Measurements from ENCODE around the gene PER1. TPM values are rescaled to one million over a fixed set of nuclear protein-coding genes. Genes with fewer than 3 reads are reported as not detected.
A peak's percentile ranks its signal among the peaks of the same experiment; 100 is the strongest.

Gene PER1
- total RNA-seq, 1 experiment from 2014 or later, result 36.5 TPM

- no peak overlapping the region for H2BK5ac ChIP-seq (ENCODE audit: insufficient read length, low read length)
- H3T11ph ChIP-seq (ENCODE audit: low read length), result no peak overlapping the region
- Mint-ChIP-seq H3K4me1 (peaks cover 10 to 13% of the 10 kb centered on the region in 2 experiments), H3K4me3 (no peak overlapping the region), H3K27ac (peak overlapping the region in 1 of 3 experiments; percentile 44; a peak in 1 of 7 replicates), H3K9me3 (no peaks in the 10 kb centered on the region), H3K27me3 (ENCODE audit: low read depth) (no peaks in the 10 kb centered on the region; the same call in 1 of the 2 replicates), H3K36me3 (ENCODE audit: insufficient read depth in 1 of 3, low read depth in 3 of 3) (peaks cover 35 to 60% (median 49%) of the 10 kb centered on the region in 3 experiments)
- no peak overlapping the region for H3K14ac ChIP-seq (ENCODE audit: insufficient read depth, low read length)
- no CpG with 5 or more reads among the region's 13 CpGs for WGBS (ENCODE audit: extremely low coverage, insufficient read length, low lambda C conversion rate)
- H4K91ac ChIP-seq (ENCODE audit: insufficient read length, low read depth, low read length), result no peak overlapping the region
- H3K79me2 ChIP-seq (ENCODE audit: insufficient read depth, low read length), result no peaks in the 10 kb centered on the region
- H3K23me2 ChIP-seq (ENCODE audit: insufficient read length, low read depth, low read length, poor library complexity, severe bottlenecking), result peaks cover 13% of the 10 kb centered on the region
- no peak overlapping the region for H3K4ac ChIP-seq (ENCODE audit: low read depth, low read length)
- H3K4me1 ChIP-seq (ENCODE audit: insufficient read depth, low read length), result peaks cover 5% of the 10 kb centered on the region
- H3K27ac ChIP-seq (ENCODE audit: insufficient read length, low read depth, low read length), result no peak overlapping the region
- no peak overlapping the region for H4K5ac ChIP-seq (ENCODE audit: insufficient read length, low read depth, low read length)
- H3K27me3 ChIP-seq (ENCODE audit: insufficient read depth, low read length), result no peaks in the 10 kb centered on the region
- no peak overlapping the region for H2AK5ac ChIP-seq (ENCODE audit: insufficient read length, low read length)
- no peak overlapping the region for H2BK12ac ChIP-seq (ENCODE audit: insufficient read length, low read depth, low read length)
- no peak overlapping the region for H3K18ac ChIP-seq (ENCODE audit: insufficient read length, low read depth, low read length)
- no peak for TF ChIP-seq CTCF (conservative IDR thresholded peaks at IDR 0.05)
- H3K4me2 ChIP-seq (ENCODE audit: insufficient read depth, insufficient read length, low read length), result no peak overlapping the region
- H2BK20ac ChIP-seq (ENCODE audit: low read depth, low read length, poor library complexity, severe bottlenecking), result no peak overlapping the region
- peaks cover 2% of the 10 kb centered on the region for H3K79me1 ChIP-seq (ENCODE audit: insufficient read depth, low read depth, low read length, poor library complexity, severe bottlenecking)
- no peaks in the 10 kb centered on the region for H4K20me1 ChIP-seq (ENCODE audit: control insufficient read depth, insufficient read depth, insufficient read length)
- H3K9me3 ChIP-seq (ENCODE audit: control insufficient read depth, low read depth, low read length), result no peaks in the 10 kb centered on the region
- H3K56ac ChIP-seq (ENCODE audit: insufficient read length, low read depth, low read length), result no peak overlapping the region
- no peak overlapping the region for H3K23ac ChIP-seq (ENCODE audit: insufficient read length, low read depth, low read length)
- H2BK120ac ChIP-seq (ENCODE audit: low read depth, low read length, poor library complexity, severe bottlenecking), result no peak overlapping the region
- H4K8ac ChIP-seq (replicated peaks; ENCODE audit: insufficient read length, low read depth, low read length), result no peak overlapping the region
- DNase-seq, result no peak
- no peak overlapping the region for H2BK15ac ChIP-seq (ENCODE audit: low read depth, low read length)
- no peak overlapping the region for H3K9ac ChIP-seq (ENCODE audit: extremely low read depth, insufficient read length, low read length)
- H2AFZ ChIP-seq (ENCODE audit: low read length), result no peak overlapping the region
Measured at GRCh38 chr17:8147805-8148404, 4.3 kb downstream of the PER1 start.
